Mesothelial cell of epicardium (in vitro differentiated cells): ENCODE measurements around the gene NDUFA11. TPM values are rescaled to one million over a fixed set of nuclear protein-coding genes. Genes with fewer than 3 reads are reported as not detected.

Source experiments
- DNase-seq, 2 experiments: peaks; one replicate each; pipeline ENCODE4 v3.0.0; 2021; ENCODE audit warnings: low spot score in 2 of 2; ENCODE audit not compliant: unreplicated experiment in 2 of 2
- H3K27ac Mint-ChIP-seq: 2 replicates; pipeline ENCODE4 v1.8.0; 2021; ENCODE audit warnings: mixed read lengths
- H3K27me3 Mint-ChIP-seq: 2 replicates; pipeline ENCODE4 v1.8.0; 2021; ENCODE audit warnings: low read depth, mixed read lengths
- H3K36me3 Mint-ChIP-seq: 2 replicates; pipeline ENCODE4 v1.8.0; 2021; ENCODE audit warnings: mixed read lengths
- H3K4me1 Mint-ChIP-seq: 2 replicates; pipeline ENCODE4 v1.8.0; 2021; ENCODE audit warnings: mixed read lengths
- H3K4me3 Mint-ChIP-seq: 2 replicates; pipeline ENCODE4 v1.8.0; 2021; ENCODE audit warnings: mild to moderate bottlenecking, moderate library complexity, mixed read lengths
- H3K9me3 Mint-ChIP-seq: 2 replicates; pipeline ENCODE4 v1.8.0; 2021; ENCODE audit warnings: mixed read lengths
- total RNA-seq: library from RNA; stranded (reverse); gene quantifications from 3 replicates; pipeline ENCODE4 v1.2.1, GENCODE V29; 2021
- TF ChIP-seq, protein P1 (sequence below): fragments of 200-600 bp; sonication (generic); IDR thresholded peaks from one replicate; pipeline ENCODE4 v1.5.0; 2021; ENCODE audit warnings: antibody characterized with exemption; ENCODE audit not compliant: unreplicated experiment

The NDUFA11 gene
- total RNA-seq, 1 donor from 2014 or later = 229 TPM

DNA sequence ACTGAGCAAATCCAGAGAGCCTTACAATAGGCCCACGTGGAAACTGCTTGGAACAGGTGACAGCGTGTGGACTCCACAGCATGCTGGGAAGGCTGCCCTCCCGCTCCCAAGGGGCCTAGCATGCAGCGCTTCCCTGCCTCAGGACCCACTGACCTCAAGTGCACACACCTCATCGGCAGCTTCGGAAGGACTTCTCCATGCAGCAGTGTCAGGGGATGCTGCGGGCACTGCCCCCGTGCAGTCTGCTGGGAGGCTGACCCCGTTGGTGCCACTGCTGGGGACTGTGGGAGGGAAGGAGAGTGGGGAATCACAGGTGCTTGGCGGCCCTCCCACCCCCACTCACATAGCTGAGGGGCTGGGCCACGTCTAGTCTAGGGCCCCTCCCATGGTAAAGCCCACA lies 27.7 kb upstream of the NDUFA11 start:
- TF ChIP-seq, protein P1, sequence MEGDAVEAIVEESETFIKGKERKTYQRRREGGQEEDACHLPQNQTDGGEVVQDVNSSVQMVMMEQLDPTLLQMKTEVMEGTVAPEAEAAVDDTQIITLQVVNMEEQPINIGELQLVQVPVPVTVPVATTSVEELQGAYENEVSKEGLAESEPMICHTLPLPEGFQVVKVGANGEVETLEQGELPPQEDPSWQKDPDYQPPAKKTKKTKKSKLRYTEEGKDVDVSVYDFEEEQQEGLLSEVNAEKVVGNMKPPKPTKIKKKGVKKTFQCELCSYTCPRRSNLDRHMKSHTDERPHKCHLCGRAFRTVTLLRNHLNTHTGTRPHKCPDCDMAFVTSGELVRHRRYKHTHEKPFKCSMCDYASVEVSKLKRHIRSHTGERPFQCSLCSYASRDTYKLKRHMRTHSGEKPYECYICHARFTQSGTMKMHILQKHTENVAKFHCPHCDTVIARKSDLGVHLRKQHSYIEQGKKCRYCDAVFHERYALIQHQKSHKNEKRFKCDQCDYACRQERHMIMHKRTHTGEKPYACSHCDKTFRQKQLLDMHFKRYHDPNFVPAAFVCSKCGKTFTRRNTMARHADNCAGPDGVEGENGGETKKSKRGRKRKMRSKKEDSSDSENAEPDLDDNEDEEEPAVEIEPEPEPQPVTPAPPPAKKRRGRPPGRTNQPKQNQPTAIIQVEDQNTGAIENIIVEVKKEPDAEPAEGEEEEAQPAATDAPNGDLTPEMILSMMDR = no peak
- Mint-ChIP-seq H3K27ac (no peak overlapping the region), H3K4me3 (no peak overlapping the region), H3K4me1 (peaks cover 9% of the 10 kb centered on the region), H3K36me3 (peaks cover 23% of the 10 kb centered on the region), H3K27me3 (no peaks in the 10 kb centered on the region), H3K9me3 (no peaks in the 10 kb centered on the region)
- DNase-seq = no peak

DNA sequence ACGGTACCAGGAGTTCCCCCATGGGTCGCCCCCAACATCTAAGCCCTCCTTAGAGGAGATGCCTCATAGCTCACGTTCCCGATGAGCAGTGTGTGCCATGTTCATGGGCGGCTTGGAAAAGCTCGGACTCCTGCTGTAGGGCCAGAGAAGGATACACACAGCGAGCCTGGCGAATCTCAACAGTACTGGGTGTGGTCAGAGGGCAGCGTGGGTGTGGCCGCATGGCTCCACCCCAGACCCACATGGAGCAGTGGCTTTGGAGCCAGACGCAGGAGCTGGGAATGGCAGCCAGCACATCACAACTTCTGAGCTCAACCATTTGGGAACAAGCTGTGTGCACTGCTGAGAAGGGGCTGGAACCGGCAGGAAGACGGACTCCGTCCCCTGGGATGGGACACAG lies 26.0 kb upstream of the NDUFA11 start:
- peaks cover 23% of the 10 kb centered on the region for H3K36me3 Mint-ChIP-seq
- H3K27me3 Mint-ChIP-seq = no peaks in the 10 kb centered on the region
- no peak overlapping the region for H3K4me3 Mint-ChIP-seq
- H3K9me3 Mint-ChIP-seq = no peaks in the 10 kb centered on the region
- no peak overlapping the region for H3K27ac Mint-ChIP-seq
- DNase-seq = no peak
- no peaks in the 10 kb centered on the region for H3K4me1 Mint-ChIP-seq
- TF ChIP-seq, protein P1 = no peak

DNA sequence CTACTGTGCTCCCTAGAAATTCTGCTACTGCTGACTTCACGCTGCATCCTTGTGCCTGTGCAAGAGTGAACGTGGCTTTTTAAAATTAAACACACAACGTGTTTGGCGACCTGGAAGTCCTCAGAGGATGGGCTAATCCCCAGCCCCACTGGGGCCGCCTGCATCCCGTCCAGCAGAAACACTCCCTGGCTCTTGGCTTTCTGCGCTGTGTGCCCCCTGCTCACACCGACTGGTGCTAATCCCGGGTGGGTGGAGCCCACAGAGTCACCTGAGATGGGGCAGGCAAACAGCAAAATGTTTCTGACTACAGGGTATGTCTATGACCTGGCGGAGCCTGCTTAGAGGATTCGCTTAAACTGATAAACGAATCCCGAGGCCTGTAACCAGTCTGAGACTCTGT lies 25.6 kb upstream of the NDUFA11 start:
- H3K27ac Mint-ChIP-seq = no peak overlapping the region
- no peaks in the 10 kb centered on the region for H3K27me3 Mint-ChIP-seq
- H3K4me1 Mint-ChIP-seq = no peaks in the 10 kb centered on the region
- no peak overlapping the region for H3K4me3 Mint-ChIP-seq
- TF ChIP-seq, protein P1 = no peak
- H3K9me3 Mint-ChIP-seq = no peaks in the 10 kb centered on the region
- peaks cover 24% of the 10 kb centered on the region for H3K36me3 Mint-ChIP-seq
- no peak for DNase-seq

DNA sequence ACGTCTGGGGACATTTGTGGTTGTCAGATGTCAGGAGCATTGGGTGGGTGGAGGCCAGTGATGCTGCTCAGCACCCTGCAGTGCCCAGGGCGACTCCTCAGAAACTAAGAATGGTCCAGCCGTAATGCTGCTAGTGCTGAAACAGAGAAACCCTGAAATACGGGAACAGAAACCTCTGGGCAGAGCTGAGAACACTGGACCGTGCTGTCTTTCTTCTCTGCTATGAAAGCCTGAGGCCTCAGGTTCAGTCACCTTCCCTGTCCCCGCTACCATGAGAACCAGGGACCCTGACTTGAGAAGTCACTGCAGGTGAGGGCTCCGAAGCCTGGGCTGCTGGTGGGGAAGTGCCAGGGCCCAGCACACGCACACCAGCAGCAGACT lies 23.8 kb upstream of the NDUFA11 start:
- H3K27me3 Mint-ChIP-seq = no peaks in the 10 kb centered on the region
- TF ChIP-seq, protein P1 = no peak
- no peak for DNase-seq
- no peaks in the 10 kb centered on the region for H3K9me3 Mint-ChIP-seq
- peaks cover 27% of the 10 kb centered on the region for H3K36me3 Mint-ChIP-seq
- no peaks in the 10 kb centered on the region for H3K4me1 Mint-ChIP-seq
- H3K4me3 Mint-ChIP-seq = no peak overlapping the region
- no peak overlapping the region for H3K27ac Mint-ChIP-seq

DNA sequence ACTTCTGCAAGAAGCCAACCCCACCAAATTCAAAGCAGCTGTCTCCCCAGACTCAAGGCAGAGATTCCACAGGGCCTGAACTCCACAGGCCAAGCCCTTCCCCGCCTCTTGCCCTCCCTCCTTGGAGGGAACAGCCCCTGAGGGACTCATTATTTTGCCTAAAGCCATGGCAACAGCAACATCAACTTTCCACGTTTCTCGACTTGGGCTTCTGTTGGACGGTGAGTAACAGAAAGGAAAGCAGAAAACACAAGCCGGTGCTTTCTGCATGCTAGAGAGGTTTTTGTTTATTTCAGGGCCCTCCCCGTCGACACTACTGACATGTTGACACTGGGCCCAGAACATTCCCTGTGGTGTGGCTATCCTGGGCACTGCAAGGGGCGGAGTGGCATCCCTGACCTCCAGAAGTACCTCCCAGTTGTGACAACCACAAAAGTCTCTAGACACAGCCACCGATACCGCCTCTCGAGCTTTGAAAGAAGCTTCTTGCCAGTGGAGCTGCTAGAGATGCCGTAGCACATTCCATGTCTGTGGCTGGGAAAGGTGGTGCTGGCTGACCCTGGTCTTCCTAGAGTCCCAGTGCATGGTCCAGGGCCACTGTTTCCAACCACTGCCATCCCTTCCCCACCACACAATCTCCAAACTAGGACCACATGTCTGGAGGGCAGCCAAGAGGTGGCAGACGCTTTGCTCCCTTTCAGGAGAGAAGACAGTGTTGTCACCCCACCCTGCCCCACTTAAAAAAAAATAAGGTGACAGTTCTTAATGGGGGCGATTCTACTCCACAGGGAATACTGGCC lies 23.3 kb upstream of the NDUFA11 start:
- H3K27ac Mint-ChIP-seq = no peak overlapping the region
- no peaks in the 10 kb centered on the region for H3K4me1 Mint-ChIP-seq
- TF ChIP-seq, protein P1 = no peak
- no peak overlapping the region for H3K4me3 Mint-ChIP-seq
- H3K36me3 Mint-ChIP-seq = peaks cover 24% of the 10 kb centered on the region
- no peaks in the 10 kb centered on the region for H3K27me3 Mint-ChIP-seq
- no peaks in the 10 kb centered on the region for H3K9me3 Mint-ChIP-seq
- DNase-seq = no peak
